GM19043 (cell line): ENCODE results near the gene SCYL3.

ENCODE experiments used
- ATAC-seq: cut with Tn5 transposase; IDR thresholded peaks from one replicate; pipeline ENCODE4 v1.9.1; 2021; ENCODE audit warnings: low read depth; ENCODE audit not compliant: unreplicated experiment

The SCYL3 gene

DNA sequence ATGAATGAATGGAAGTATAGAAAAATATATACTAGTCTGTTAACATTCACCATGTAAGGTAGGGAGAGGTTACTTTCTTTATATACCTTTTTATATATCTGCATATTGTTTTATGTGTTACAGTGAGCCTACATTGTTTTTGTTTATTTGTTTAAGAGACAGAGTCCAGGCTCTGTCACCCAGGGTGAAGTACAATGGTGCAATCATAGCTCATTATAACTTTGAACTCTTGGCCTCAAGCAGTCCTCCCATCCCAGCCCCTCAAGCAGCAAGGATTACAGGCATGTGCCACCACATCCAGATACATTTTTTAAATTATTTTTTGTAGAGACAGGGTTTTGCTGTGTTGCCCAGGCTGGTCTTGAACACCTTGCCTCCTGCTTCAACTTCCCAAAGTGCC is 7.4 kb upstream of the SCYL3 start:
- ATAC-seq = no peak

DNA sequence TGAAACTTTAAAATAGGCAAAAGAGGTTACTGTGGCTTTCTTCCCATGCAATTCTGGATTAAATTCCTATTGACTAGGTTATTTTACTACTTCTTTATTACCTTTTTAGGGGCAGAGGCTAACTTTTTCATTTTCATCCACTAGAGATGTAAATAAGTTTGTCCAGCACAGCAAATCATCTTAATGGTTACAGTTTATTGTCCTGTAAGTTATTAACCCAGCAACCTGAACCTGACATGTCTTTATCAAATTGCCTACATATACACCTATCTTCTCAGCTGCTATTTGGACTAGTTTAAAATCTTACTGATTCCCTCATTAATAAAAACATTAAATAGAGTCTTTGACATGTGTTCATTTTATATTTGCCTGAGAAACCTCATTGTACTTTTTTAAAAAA is 6.9 kb upstream of the SCYL3 start:
- ATAC-seq = no peak

DNA sequence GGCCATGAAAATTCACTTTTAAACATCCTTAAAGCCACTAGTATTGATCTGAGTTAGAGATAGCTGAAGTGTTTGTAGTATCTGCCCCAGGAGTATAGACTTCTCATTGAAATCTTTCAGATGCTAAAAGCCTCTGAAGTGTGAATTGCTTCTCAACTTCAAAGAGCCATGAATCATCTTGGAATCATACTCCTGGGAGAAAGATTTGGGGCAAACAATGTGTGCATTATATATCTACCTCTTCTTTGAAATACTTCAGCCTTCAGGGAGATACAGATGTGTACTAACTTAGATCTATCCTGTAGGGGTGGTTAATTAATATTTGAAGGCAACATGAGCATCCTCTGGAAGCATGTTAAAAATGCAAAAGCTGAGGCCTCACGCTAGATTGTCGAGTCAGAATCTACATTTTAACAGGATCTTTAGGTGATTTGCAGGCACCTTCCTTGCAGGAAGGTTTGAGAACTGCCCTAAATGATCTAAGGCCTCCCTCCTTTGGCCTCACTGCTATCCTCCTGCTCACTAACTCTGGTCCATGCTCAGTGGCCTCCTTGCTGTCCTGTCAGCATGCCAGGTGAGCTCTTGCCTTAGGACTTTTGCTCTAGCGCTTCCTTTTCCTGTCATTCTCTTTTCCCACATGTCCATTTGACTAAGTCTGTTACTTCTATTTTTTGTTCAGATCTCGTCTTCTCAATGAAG is 6.0 kb upstream of the SCYL3 start:
- no peak for ATAC-seq

DNA sequence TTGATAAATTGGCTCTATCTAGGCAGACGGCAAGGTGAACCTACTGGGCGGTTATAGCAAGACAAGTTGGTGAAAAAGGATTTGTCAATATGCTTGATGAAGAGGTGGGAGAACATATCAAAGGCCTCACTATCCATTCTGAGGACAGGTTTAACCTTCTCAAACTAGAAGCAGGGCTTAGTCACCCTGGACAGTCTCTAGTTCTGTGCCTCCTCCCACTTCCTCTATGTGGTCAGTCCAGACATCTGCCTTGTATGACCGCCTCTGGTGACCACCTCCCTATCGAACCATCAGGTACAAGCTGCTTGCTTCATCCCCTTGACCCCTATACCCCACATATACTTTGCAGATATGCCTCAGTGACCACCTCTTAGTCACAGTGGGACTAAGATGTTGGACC is 2.3 kb upstream of the SCYL3 start:
- no peak for ATAC-seq

DNA sequence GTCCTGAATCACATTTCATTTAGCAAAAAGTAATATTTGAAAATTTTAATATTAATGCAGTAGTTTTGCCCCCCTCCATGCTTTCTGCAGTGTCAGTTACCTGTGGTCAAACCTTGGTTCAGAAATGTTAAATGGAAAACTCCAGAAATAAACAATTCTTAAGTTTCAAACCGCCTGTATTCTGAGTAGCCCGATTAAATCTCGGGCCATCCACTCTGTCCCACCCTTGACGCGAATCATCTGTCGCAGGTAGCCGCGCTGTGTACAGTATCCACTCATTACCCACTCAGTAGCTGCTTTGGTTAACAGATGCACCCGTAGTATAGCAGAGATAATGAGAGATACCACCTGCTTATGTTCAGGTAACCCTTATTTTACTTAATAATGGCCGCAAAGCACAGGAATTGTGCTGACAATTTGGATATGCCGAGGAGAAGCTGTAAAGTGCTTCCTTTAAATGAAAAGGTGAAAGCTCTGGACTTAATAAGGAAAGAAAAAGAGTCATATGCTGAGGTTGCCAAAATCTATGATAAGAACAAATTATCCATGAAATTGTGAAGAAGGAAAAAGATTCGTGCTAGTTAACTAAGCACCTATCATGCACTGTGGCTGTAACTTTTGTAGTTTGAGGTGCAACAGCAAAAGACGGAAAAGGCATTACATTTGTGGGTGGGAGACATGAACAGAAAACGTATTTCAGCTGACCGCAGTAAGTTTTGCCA is 889 bp upstream of the SCYL3 start:
- ATAC-seq = no peak

DNA sequence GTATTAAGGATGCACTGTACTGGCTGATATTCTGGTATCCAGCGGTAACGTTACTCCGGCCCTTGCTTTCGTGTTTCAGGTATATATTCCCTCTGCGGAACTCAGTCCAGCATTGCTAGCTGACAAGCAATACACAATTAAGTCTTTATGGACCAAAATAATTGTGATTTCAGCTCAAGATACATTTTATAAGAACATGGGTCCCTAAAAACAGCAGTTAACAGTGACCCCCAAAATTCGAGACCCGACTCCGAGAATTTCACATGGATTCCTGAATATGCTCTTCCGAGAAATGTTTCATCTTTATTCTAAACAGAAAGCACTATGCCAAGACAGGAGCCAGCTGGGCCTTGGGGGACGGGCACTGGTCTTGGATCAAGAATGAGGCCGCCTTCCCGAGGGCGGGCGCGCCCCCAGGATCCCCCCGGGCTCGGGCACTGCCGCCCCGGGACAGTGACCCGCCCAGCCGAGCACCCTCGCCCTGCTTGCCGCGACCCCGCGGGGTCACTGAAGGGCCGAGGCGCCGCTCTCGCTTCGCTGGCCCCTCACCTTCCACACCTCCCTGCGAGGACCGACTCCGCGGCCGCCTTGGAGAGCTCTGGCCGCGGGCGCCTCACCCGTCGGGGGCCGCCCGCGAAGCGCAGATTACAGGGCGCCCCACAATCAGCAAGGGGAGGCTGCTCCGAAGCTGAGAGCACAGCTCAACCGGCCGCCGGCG is 610 bp downstream of the SCYL3 start:
- no peak for ATAC-seq

DNA sequence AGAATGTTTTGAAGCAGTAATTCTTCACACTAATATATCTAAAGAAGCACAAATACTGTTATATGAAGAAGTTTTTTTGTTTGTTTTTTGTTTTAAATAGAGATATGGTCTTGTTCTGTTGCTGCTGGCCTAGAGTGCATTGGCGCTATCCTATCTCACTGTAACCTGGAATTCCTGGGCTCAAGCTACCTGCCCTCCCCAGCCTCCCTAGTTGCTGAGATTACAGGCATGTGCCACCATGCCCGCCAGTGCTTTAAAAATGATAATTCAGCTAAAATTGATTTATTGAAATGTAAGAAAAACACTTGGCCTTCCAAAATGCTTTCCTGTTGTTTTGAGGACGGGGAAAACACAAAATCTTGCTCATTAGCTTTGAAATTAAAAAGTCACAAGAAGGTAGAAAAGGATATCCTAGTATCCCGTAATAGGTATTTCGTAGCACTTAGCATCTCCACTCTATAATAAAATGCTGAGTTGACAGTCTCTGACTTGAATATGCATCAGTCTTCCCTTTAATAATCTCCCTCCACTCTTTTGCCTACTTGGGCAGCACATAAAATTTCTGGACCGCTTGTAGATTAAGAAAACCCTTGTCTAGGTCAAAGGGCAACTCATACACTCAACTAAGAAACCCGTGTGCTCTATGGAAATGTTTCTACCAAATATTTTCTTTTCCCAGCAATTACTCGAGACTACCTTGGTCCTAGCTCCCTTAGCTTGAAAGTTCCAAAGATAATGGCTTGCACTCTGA is 1.3 kb downstream of the SCYL3 start:
- ATAC-seq = no peak

DNA sequence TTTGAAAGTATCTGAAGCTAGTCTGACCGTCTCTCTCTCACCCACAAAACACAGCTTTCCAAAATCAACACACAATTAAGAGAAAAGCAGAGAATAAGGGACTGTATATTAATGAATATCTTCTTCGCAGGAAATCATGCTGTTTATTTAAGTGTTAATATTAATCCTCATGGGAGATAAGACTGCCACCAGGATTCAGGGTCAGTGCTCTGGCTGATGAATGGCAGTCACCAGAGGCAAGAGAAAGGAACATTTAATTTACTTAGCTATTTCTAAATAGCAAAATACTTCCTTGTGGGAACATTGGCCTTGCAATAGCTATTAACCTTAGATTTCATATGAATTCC is 2.2 kb downstream of the SCYL3 start:
- no peak for ATAC-seq

DNA sequence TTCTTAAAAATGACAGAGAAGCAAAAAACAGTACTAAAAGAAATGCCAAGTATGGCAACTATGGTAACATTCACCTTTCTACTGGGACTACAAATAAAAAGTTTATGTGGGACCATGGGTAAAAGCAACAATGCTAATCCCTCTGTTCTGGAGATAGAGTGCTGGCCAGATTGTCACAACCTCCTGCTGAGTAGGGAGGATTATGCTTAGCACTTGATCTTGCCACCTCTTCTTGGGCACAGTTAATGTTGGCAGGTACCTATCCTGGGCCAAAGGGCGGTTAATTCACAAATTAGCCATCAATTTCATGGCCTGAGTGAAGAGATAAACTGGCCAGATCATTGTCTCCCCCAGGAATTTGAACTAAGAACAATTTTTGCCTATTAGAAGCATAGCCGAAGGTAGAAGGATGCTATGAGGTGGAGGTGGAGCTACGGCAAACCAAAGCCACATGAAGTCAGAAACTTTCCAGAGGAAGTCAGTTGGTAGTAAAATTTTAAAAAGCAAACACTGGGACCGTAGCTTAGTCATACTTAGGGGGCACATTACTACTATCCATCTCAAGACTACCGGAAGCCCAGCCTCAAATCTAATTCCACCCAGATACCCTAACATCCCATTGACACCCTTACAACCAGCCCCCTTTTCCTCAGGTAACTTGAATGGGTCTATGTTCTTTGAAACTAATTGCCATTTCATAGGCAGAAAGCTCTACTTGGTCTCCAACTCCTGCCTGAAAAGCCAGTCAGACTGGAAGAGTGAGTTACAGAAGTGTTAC is 2.7 kb downstream of the SCYL3 start:
- ATAC-seq = no peak

DNA sequence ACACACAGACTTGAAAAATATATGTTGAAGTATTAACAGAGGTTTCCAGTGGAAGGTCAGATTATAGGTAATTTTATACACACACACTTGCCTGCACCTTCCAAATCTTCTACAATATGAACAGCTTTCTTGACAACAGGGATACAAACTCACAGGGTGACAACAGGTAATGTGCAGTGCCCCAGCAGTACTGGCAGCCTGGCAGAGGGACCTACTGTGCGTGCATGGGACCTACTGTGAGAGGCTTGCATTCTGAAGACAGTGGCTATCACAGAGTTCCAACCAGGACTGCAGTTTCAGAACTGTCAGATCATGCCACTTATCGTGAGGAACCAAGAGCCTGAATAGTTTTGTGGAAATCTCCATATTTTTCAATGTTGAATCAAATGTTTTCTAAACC is 3.8 kb downstream of the SCYL3 start:
- ATAC-seq = no peak

DNA sequence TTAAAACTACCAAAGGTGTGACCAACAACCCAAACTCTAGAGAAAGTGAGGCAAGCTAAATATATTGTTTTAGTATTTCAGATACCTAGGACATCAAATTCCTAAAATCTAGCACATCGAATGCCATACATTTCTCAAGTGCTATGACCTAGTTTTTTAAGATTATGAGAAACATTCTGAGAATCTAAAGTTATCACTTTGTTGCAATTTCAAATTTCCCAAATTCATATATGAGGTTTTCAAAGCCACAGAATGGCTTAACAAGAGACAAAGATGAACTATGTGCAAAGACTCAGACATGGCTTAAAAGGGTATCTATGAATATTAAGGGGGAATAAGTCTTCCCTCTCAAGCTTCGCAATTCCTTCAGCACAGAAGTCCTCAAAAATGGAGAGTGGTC is 6.8 kb downstream of the SCYL3 start:
- ATAC-seq = no peak

DNA sequence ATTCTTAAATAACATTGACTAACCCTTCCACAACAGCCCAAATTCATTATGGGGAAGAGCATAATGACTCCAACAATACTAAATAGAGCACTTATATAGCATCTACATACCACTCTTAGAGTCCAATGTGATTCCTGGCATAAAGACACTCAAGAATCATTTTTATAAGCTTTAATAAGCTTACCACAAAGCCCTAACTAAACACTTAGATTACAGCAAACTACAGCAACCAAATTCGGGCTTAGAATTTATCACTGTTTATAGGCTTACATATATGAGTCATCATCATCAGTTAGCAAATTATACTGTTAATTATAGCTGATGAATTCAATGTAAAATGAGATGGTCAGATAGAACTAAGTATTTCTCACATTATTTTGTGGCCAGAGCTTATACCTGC is 7.3 kb downstream of the SCYL3 start:
- ATAC-seq = no peak

DNA sequence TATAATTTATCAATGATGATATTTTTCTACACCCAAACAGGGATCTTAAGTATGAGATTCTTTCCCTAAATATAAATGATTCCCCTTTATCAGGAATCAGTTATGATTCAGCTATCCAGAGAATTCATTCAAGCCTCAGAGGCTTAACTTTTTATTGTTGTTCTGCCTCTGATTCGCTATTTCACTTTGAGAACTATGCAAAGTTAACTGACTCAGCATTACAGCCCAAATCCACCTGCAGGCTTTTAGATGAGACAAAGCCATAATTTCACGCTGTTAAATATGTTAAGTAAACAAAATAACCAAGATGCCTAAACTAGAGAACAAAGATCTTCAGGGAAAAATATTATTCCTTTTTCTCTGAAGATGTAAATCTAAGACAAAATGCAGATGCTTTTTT is 8.5 kb downstream of the SCYL3 start:
- ATAC-seq = no peak

DNA sequence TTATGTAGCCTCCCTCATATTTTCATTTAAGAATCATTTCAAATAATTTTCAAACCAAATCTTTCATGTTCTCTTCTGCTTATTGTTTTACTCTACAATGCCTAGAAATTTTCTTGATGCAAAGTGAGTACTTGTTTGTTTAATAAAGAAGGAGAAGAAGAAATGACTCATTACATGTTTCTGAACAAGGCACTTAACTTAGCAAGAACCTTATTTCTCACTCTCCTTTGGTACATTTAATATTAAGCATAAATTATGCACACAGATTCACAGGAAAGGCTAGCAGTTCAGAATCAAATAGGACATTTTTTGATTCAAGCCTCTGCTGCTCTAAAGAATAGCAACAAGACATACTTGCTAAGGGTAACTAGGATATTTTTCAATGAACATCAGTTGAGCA is 9.1 kb downstream of the SCYL3 start:
- ATAC-seq = no peak

DNA sequence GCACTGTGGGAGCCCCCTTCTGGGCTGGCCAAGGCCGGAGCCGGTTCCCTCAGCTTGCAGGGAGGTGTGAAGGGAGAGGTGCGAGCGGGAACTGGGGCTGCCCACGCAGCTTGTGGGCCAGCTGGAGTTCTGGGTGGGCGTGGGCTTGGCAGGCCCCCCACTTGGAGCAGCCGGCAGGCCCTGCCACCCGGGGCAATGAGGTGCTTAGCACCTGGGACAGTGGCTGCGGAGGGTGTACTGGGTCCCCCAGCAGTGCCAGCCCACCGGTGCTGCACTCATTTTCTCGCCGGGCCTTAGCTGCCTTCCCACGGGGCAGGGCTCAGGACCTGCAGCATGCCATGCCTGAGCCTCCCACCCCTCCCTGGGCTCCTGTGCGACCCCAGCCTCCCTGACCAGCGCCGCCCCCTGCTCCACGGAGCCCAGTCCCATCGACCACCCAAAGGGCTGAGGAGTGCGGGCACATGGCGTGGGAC is 11.6 kb downstream of the SCYL3 start:
- no peak for ATAC-seq

DNA sequence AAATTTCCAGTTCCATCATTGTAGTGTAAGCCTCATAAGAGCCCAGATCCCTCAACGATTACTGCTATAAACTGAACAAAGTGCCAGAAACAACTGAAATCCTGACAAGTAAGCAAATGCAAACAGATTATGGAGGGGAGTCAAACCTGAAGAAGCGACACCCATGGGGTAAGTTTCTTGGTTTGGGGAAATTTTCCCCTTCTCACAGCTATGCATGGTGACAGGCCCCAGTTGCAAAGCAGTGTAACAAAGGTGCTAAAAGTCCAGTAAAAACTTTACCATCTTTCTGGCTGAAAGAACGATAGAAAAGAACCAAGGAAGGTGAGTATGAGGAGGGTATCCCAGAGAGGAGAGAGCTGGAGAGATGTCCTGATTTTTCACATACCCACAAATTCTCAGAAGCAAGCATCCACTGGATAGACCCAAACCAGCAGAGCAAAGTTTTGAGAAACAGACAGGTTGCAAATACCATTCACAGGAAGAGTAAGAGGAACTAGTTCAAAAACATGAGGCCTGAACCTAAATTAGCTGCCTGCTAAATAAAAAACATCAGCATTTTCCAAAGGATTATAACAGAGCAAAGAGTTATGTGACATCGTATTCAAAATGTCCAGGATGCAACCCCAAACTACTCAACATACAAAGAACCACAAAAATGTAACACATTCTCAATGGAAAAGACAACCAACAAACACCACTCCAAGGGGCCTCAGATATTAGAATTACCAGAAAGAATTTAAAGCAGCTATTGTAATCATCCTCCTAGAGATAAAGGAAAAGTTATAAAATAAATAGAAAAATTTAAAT is 14.5 kb downstream of the SCYL3 start:
- no peak for ATAC-seq

DNA sequence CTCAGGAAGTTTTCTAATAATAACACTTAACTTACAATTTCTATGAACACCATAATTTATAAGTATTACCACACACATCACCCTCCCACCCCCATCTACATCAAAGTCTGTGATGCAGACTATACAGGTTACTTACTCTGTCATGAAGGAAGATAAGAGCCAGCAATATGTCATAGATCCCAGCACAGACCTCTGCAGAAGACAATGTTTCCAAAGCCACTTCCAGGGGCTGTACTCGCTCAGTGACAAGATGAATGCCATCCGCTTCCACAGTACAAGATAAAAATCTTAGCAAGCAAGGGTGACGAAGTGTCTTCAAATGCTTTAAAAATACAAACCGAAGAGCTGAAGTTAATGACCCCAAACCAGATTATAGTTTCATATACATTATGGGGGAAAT is 15.2 kb downstream of the SCYL3 start:
- no peak for ATAC-seq

DNA sequence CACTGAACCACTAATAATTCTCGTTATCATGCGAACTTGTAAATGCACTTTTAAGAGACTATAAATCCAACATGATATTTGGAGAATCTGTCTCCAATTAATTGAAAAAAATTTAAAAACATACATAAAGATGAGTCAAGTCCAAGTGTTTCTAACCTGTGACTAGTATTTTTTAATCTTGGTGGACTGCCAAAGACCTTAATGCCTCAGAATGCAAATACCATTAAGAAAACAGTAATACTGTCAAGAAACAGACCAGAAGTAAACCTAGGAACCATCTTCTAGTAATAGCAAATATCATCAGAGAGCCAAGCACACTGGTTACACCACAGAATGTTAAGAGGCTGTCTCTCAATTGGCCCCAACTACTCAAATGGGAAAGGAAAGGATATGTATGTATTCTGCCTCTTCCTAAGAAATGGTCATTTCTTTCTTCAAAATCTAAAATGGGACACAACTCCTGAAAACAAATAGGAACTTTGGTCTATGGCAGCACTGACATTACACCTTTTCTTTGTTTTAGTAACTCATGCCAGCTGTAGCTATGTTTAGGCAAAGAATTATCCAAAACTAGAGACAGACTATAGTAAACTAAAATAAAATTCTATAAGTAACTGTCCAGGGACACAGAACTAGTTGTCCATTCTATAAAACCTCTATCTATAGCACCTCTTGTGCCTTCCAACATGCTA is 15.8 kb downstream of the SCYL3 start:
- no peak for ATAC-seq

DNA sequence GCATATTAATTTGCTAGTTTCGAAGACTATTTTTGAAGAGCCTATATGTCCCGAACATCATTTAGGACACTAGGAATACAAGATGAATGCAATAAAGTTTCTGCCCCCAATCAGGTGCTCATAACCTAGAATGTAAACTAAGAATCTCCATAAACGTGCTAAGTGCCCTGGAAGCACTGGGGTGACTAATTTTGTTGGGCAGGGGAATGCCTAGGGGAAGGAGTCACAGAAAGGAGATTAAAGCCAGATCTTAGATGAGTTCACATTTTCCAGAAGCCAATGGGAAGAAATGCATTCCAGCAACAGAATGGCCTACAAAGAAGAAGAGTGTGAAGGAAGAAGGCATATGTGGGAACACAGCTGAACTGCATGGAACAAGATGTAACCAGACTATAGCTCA is 19.5 kb downstream of the SCYL3 start:
- ATAC-seq = no peak
